Amniotic epithelial cell (primary cell): ENCODE data around the gene INO80.
"Not testable (repeated sequence)": the region's sequence is repeated elsewhere in the genome, so short reads cannot be mapped to it uniquely, and the experiment has no call there.

Experiments used
- DNase-seq: peaks from one replicate; pipeline ENCODE4 v3.0.0-alpha.2; 2010; ENCODE audit warnings: low read depth

INO80 gene

GRCh38 chr15:41116116-41116961 lies at the start of gene INO80:
INO80 (minus strand) TSS chr15:41116280; CDS start chr15:41096310, 19,970 bp downstream.
- DNase-seq = peak; percentile 98

GRCh38 chr15:41161736-41162135 lies 45.7 kb upstream of the INO80 start:
- DNase-seq = no peak

- DNase-seq = peak; percentile 87
Observed at GRCh38 chr15:41161336-41161735, 45.3 kb upstream of the INO80 start.

- peak; percentile 69 for DNase-seq
Observed at GRCh38 chr15:41160639-41161315, 44.7 kb upstream of the INO80 start.

- no peak for DNase-seq
Observed at GRCh38 chr15:41154412-41154811, 38.3 kb upstream of the INO80 start.

- no peak for DNase-seq
Observed at GRCh38 chr15:41153733-41154132, 37.7 kb upstream of the INO80 start.

GRCh38 chr15:41151451-41152005 lies 35.4 kb upstream of the INO80 start:
- DNase-seq = no peak

GRCh38 chr15:41150279-41150678 lies 34.2 kb upstream of the INO80 start:
- DNase-seq = peak; percentile 11

- DNase-seq = no peak
Observed at GRCh38 chr15:41148065-41148464, 32.0 kb upstream of the INO80 start.

GRCh38 chr15:41139619-41140018 lies 23.5 kb upstream of the INO80 start:
- DNase-seq = no peak

GRCh38 chr15:41139112-41139511 lies 23.0 kb upstream of the INO80 start:
- peak; percentile 16 for DNase-seq

GRCh38 chr15:41135580-41135979 lies 19.5 kb upstream of the INO80 start:
- DNase-seq = not testable (repeated sequence)

GRCh38 chr15:41133454-41133853 lies 17.4 kb upstream of the INO80 start:
- DNase-seq = no peak

GRCh38 chr15:41132094-41132493 lies 16.0 kb upstream of the INO80 start:
- not testable (repeated sequence) for DNase-seq

- DNase-seq = no peak
Observed at GRCh38 chr15:41128174-41128902, 12.3 kb upstream of the INO80 start.

- no peak for DNase-seq
Observed at GRCh38 chr15:41125931-41126642, 10.0 kb upstream of the INO80 start.

- no peak for DNase-seq
Observed at GRCh38 chr15:41125063-41125669, 9.1 kb upstream of the INO80 start.

- DNase-seq = no peak
Observed at GRCh38 chr15:41124058-41124457, 8.0 kb upstream of the INO80 start.

- no peak for DNase-seq
Observed at GRCh38 chr15:41122849-41123248, 6.8 kb upstream of the INO80 start.

GRCh38 chr15:41121951-41122350 lies 5.9 kb upstream of the INO80 start:
- no peak for DNase-seq

GRCh38 chr15:41116962-41117252 lies 827 bp upstream of the INO80 start:
- DNase-seq = no peak
